HG03575 (cell line): ENCODE data around the gene SYT15.
"Not testable (repeated sequence)": the region's sequence is repeated elsewhere in the genome, so short reads cannot be mapped to it uniquely, and the experiment has no call there.

Experiments used
- ATAC-seq: cut with Tn5 transposase; IDR thresholded peaks from one replicate; pipeline ENCODE4 v1.9.1; 2021; ENCODE audit not compliant: unreplicated experiment, insufficient number of reproducible peaks, low FRiP score; ENCODE audit errors: extremely low read depth

SYT15 gene

GRCh38 chr10:46579378-46579777, 450 bp downstream of the SYT15 start:
- not testable (repeated sequence) for ATAC-seq

DNA sequence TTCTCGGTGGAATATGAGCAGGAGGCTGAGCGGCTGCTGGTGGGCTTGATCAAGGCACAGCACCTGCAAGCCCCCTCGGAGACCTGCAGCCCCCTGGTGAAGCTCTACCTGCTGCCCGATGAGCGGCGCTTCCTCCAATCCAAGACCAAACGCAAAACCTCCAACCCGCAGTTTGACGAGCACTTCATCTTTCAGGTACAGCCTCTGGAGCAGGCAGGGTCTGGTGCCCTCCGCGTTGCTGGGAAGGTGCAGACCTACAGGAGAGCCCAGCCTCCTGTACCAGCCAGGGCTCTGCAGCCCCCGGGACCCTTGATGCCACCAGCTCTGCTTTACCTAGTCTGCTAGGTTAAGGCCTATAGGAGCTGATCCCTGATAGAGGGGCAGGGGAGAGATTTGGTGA, 3.1 kb downstream of the SYT15 start:
- not testable (repeated sequence) for ATAC-seq

DNA sequence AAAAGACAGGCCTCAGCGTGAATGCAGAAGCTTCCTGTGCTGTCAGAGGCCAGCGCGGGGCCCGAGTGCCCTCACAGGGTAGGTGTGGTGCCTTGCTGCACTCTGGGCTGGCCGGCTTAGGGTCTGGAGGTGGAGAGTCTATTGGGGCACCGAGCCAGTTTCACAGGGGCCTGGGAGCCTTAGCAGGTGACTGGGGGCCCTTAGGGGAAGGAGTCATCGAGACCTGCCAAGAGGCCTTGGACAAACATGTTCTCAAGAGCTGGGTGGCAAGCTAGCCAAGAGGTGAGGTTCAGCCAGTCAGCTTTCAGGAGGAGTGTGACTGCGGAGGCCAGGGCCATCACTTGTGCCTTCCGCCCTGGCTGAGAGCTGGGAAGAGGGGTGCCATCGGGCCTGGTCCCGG, 3.6 kb downstream of the SYT15 start:
- ATAC-seq, result not testable (repeated sequence)

- ATAC-seq, result not testable (repeated sequence)
Measured at GRCh38 chr10:46584196-46584595, 5.3 kb downstream of the SYT15 start.

DNA sequence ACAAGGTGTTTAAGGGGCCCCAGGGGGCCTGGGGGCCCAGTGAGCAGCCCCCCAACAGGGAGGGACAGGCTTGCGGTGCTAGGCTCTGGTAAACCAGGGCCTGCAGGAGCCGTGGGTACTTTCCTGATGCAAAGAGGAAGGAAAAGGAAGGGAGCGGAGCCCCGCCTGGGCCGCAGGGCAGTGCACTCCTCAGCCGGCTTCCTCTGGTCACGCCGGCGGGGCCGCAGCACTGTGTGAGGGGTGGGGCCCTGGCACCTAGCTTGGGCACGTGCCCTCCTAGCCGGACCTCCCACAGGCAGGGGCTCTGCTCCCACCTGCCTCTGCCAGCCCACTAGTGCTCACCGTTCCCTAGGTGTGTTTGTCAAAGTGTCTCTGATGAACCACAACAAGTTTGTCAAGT, 6.3 kb downstream of the SYT15 start:
- ATAC-seq, result not testable (repeated sequence)

- not testable (repeated sequence) for ATAC-seq
Measured at GRCh38 chr10:46587546-46587945, 8.6 kb downstream of the SYT15 start.

- not testable (repeated sequence) for ATAC-seq
Measured at GRCh38 chr10:46588221-46588620, 9.3 kb downstream of the SYT15 start.

GRCh38 chr10:46589589-46589988, 10.7 kb downstream of the SYT15 start:
- ATAC-seq, result not testable (repeated sequence)

DNA sequence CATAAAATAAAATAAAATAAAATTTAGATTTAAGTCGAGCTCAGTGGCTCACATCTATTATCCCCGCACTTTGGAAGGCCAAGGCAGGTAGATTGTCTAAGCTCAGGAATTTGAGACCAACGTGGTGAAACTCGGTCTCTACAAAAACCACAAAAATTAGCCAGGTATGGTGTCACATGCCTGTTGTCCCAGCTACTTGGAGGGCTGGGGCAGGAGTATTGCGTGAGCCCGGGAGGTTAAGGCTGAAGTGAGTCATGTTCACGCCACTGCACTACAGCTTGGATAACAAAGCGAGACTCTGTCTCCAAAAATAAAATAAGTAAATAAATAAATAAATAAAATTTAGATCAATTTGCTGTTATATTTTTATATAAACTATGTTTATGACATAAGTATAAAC, 12.1 kb downstream of the SYT15 start:
- ATAC-seq, result not testable (repeated sequence)

DNA sequence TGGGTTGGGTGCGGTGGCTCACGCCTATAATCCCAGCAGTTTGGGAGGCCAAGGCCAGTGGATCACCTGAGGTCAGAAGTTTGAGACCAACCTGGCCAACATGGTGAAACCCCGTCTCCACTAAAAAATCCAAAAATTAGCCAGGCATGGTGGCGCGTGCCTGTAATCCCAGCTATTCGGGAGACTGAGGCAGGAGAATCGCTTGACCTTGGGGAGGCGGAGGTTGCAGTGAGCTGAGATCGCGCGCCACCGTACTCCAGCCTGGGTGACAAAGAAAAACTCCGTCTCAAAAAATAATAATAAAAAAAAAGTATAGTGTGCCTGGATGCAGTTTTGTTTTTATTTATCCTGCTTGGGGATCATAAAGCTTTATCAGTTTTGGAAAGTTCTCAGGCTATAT, 14.4 kb downstream of the SYT15 start:
- not testable (repeated sequence) for ATAC-seq

DNA sequence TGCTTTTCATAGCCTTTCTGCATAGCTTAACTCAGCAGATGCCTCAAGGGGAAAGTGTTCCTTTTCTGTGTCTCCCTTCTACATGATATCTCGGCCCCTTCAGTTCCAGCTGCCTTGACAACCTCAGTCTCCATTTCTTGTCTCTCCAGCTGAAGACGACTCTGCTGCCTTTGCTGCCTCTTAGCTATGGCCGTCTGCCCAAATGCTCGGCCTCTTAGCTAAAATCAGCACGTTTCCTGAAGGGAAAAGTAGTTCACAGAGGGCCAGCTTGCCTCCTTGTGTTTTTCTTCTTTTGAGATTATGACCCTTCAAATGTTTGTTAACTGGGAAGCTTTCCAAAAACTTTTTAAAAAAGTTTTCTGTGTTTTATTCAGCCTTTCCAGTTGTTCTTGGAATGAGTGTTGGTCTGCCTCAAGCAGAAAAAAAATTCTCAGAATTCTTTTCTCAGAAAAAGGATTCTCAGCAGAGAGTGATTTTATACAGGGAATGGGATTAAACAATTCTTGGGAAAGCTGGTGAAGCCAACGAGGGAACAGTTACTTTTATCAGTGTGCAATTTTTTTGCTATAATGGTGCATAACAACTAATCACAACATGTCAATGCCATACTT, 15.6 kb downstream of the SYT15 start:
- ATAC-seq, result not testable (repeated sequence)

DNA sequence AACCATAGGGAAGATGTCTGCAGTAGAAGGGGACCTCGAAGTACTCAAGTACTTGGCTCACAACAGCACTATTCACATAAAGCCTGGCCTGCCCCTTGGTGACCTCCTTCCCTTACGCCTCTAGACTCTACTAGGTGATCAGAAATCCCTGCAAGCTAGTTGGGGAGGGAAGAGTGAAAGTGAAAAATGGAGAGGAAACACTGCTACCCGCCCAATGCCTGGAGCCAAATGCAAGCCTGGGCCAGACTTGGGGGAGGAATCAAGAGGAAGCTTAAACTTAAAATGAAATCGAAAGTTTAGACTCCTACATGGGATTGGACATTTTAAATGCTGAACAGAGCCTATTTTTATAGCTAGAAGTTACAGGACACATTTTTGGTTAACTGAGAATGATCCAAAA, 17.6 kb downstream of the SYT15 start:
- not testable (repeated sequence) for ATAC-seq

DNA sequence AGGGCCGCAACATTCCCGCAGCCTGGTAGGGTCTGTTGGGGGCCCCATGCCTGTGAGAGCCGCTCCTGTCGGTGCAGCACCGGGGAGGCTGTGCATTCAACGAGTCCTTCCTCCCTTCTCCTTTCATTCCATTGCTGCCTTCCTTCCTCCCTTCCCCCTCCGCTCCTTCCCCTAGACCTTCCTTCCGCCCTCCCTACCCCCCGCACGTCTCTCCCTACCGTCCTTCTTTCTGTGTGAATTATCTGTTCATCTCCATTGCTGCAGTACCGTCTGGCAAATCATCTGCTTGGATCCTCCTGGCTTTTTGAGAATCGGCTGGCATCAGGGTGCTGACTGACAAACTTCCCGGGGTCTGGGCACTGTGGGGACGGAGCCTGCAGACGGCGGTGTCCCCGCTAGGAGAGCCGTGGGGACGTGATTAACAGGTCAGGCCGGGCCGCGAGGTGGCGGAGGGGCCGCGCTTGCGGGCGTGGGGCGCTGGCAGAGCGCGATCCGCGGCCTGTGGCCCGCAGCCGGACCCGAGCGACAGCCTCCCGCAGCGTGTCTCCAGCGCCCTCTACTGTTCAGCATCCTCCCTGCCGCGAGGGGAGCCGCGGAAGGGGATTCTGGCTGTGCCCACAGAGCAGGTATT, 18.8 kb downstream of the SYT15 start:
- not testable (repeated sequence) for ATAC-seq

DNA sequence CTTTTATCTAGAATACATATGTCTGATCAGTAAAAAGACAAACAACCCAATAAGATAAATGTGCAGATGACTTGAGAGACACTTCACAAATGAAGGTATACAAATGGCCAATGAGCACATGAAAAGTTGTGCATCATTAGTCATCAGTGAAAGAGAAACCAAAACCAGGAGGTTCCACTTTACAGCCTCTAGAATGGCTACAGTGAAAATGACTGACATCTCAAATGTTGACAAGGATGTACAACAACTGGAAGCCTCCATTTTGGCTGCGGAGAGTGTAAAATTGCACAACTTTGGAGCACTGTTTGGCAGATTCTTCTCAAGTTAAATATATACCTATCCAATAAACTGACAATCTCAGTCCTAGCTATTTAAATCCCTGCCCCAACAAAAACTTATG, 21.6 kb downstream of the SYT15 start:
- ATAC-seq, result peak; percentile 57

- not testable (repeated sequence) for ATAC-seq
Measured at GRCh38 chr10:46615540-46615939, 36.6 kb downstream of the SYT15 start.

DNA sequence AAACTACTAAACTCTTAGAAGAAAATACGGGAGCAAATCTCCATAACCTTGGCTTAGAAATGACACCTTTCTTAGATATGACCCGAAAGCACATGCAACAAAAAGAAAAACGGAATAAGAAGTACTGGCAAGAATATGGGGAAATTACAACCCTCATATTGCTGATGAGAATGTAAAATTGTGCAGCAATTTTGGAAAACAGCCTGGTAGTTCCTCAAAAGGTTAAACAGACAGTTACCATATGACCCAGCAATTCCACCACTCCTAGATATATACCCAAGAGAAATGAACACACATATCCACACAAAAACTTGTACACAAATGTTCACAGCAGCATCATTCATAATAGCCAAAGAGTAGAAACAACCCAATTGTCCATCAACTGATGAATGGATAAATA, 37.3 kb downstream of the SYT15 start:
- not testable (repeated sequence) for ATAC-seq

DNA sequence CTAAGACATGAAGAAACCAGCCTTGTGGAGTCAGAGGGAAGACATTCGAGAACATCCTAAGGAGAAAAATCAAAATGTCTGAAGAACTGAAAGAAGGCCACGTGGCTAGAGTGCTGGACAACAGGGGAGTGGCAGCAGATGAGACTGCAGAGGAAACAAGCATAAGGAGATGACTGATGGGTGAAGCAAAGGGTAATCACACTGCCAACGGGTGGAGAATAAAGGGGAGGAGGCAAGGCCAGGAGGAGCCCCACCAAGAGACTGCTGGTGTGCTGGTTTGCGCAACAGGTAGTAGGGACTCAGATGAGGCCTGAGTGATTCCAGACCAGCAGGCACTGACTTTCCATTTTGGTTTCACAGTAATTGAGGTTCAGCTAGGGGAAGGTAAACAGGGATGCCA, 38.2 kb downstream of the SYT15 start:
- ATAC-seq, result not testable (repeated sequence)

DNA sequence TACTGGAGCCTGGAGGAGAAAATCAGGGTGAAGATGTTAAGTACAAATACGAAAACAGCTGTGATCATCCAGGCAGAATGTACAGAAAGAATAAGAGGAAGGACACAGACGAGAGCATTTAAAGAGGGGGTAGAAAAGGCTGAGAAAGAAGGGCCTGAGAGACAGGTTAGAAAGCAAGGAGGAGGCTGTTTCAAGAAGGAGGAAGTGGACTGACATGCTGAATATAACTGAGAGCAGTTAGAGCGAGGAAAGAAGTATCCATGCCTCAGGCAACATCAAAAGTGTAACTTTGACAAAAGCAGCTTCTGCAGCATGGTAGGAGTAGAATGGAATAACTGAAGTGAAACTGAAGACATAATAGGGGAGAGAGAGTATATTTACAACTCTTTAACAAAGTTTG, 39.0 kb downstream of the SYT15 start:
- ATAC-seq, result not testable (repeated sequence)

GRCh38 chr10:46623899-46624654, 45.1 kb downstream of the SYT15 start:
- ATAC-seq, result not testable (repeated sequence)

DNA sequence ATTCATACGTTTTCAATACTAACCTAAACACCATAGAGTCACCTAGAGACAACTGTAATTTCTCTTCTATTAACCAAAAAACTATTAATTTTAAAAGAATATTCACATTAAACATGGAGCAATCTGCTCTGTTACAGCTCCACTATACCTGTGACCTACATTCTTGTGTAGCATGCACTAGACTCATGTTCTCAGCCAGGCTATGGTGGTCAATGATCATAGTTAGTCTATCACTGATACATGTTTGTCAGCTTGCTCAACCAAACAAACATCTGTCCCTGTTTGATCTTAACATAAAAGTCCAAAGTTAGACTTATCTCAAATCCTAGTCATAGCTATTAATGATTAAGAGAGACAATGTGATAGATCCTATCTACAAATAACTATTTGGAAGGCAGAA, 50.9 kb downstream of the SYT15 start:
- ATAC-seq, result not testable (repeated sequence)
